Lung (tissue), 12 donors: ENCODE measurements around the gene PCED1A. TPM values are rescaled to one million over a fixed set of nuclear protein-coding genes. Genes with fewer than 3 reads are reported as not detected.
A peak's percentile ranks its signal among the peaks of the same experiment; 100 is the strongest.

Experiments
- ATAC-seq: fragments of 200-7000 bp; cut with Tn5 transposase; one replicate; pipeline ENCODE4 v1.9.1; 2020; ENCODE audit warnings: moderate number of reproducible peaks; ENCODE audit not compliant: insufficient read depth, low FRiP score
- DNase-seq, 3 donors: peaks; one replicate each; pipeline ENCODE4 v3.0.0-alpha.2; 2013 to 2017
- H3K27ac ChIP-seq, 2 donors: one replicate each; pipeline ENCODE4 v1.5.1; 2013; ENCODE audit warnings: mild to moderate bottlenecking in 2 of 2, moderate library complexity in 2 of 2, control low read depth in 1 of 2, inconsistent platforms in 1 of 2, low read depth in 1 of 2, low read length in 1 of 2
- H3K27me3 ChIP-seq, 3 donors: one replicate each; pipeline ENCODE4 v1.5.1; 2013; ENCODE audit warnings: low read length in 2 of 3; ENCODE audit not compliant: control insufficient read depth in 3 of 3, insufficient read depth in 3 of 3
- H3K36me3 ChIP-seq, 4 donors: one replicate each; pipeline ENCODE4 v1.5.1; 2013; ENCODE audit warnings: low read length in 4 of 4, mild to moderate bottlenecking in 1 of 4, moderate library complexity in 1 of 4; ENCODE audit not compliant: control insufficient read depth in 4 of 4, insufficient read depth in 4 of 4
- H3K4me1 ChIP-seq, 5 donors: one replicate each; pipeline ENCODE4 v1.5.1; 2013; ENCODE audit warnings: low read length in 5 of 5, mild to moderate bottlenecking in 2 of 5, moderate library complexity in 1 of 5; ENCODE audit not compliant: control insufficient read depth in 5 of 5, insufficient read depth in 5 of 5
- H3K4me3 ChIP-seq: one replicate; pipeline ENCODE4 v1.5.1; 2013; ENCODE audit warnings: mild to moderate bottlenecking, control low read depth, moderate library complexity
- H3K9ac ChIP-seq, 2 donors: one replicate each; pipeline ENCODE4 v1.5.1; 2013; ENCODE audit warnings: low read length in 2 of 2, control low read depth in 1 of 2; ENCODE audit not compliant: insufficient read depth in 1 of 2
- H3K9me3 ChIP-seq, 4 donors: one replicate each; pipeline ENCODE4 v1.5.1; 2013; ENCODE audit warnings: low read length in 3 of 4, mild to moderate bottlenecking in 1 of 4, moderate library complexity in 1 of 4; ENCODE audit not compliant: control insufficient read depth in 4 of 4, insufficient read depth in 3 of 4
- WGBS, 2 donors: extraction: QIAGEN DNeasy Blood & Tissue Kit; methylation state at CpG; one replicate each; pipeline ENCODE4 v1.1.7; 2013; 5-methylcytosine and 5-hydroxymethylcytosine counted together
- polyA plus RNA-seq, 2 donors: library from polyadenylated mRNA; stranded (reverse); fragments of 200-250 nt; gene quantifications; one replicate each; pipeline ENCODE4 v1.2.1, GENCODE V29; 2013
- total RNA-seq, 2 donors: library from RNA; depleted of rRNA in 1 of 2; stranded (reverse); fragments of >200 nt in 1 of 2; gene quantifications; one replicate each; pipeline ENCODE4 v1.2.1, GENCODE V29; 2014 to 2021
- TF ChIP-seq, protein P1 (sequence below): IDR thresholded peaks from 2 replicates; pipeline ENCODE4 v1.5.1; 2012; ENCODE audit warnings: mild to moderate bottlenecking; ENCODE audit errors: control extremely low read depth, extremely low read depth
- donor health status: control.
- donor health status: control.
- donor health status: Bipolar disorder and iron deficiency.
- donor health status: healthy.
- donor health status: DM: yes; HTN: yes; CAD: no.

Gene PCED1A
- total and polyA plus RNA-seq, 4 donors, result 26.2 to 40.4 (median 35.1) TPM

DNA sequence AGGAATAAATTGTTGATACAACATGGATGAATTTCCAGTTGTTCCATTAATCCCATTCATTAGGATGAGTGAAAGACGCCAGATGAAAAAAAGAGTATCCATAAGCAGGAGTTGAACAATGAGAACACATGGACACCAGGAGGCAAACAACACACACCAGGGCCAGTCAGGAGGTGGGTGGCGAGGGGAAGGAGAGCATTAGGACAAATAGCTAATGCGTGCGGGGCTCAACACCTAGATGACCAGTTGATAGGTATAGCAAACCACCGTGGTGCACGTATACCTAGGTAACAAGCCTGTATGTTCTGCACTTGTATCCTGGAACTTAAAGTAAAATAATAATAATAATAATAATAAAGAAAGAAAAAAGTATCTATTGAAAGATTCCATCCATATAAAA lies 11.1 kb downstream of the PCED1A start:
- DNase-seq, result no peak
- Histone ChIP-seq H3K27ac (no peak overlapping the region), H3K36me3 (no peaks in the 10 kb centered on the region), H3K27me3 (peaks cover 0 to 20% (median 9%) of the 10 kb centered on the region in 3 donors), H3K9ac (no peak overlapping the region), H3K4me1 (no peaks in the 10 kb centered on the region), H3K4me3 (no peak overlapping the region), H3K9me3 (no peaks in the 10 kb centered on the region)
- 76 to 85% methylated on average over 6 of the region's 6 CpGs for WGBS, 2 donors
- TF ChIP-seq, protein P1, sequence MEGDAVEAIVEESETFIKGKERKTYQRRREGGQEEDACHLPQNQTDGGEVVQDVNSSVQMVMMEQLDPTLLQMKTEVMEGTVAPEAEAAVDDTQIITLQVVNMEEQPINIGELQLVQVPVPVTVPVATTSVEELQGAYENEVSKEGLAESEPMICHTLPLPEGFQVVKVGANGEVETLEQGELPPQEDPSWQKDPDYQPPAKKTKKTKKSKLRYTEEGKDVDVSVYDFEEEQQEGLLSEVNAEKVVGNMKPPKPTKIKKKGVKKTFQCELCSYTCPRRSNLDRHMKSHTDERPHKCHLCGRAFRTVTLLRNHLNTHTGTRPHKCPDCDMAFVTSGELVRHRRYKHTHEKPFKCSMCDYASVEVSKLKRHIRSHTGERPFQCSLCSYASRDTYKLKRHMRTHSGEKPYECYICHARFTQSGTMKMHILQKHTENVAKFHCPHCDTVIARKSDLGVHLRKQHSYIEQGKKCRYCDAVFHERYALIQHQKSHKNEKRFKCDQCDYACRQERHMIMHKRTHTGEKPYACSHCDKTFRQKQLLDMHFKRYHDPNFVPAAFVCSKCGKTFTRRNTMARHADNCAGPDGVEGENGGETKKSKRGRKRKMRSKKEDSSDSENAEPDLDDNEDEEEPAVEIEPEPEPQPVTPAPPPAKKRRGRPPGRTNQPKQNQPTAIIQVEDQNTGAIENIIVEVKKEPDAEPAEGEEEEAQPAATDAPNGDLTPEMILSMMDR, result no peak
- ATAC-seq, result no peak

DNA sequence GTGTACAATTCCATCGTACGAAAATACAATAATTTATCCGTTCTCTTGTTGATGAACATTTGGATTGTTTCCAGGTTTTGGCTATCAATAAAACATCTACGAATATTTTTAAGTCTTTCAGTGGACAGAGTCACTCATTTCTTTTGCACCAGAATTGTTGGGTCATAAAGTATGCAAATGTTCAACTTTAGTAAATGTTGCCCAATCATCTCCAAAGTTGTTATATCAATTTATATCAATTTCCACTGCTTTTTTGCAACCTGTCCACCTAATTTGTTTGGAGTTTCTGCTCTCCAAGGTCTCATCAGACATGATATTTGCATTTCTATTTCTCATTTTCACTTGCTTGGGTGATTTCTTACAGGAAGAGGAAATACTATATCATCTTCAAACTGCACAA lies 13.8 kb downstream of the PCED1A start:
- Histone ChIP-seq H3K27ac (no peak overlapping the region), H3K9me3 (no peaks in the 10 kb centered on the region), H3K27me3 (peaks cover 0 to 25% (median 16%) of the 10 kb centered on the region in 3 donors), H3K9ac (no peak overlapping the region), H3K36me3 (no peaks in the 10 kb centered on the region), H3K4me3 (no peak overlapping the region), H3K4me1 (no peaks in the 10 kb centered on the region)
- ATAC-seq (no peak), DNase-seq (no peak)
- 81 to 92% methylated on average over 4 of the region's 4 CpGs for WGBS, 2 donors
- TF ChIP-seq, protein P1, result no peak

DNA sequence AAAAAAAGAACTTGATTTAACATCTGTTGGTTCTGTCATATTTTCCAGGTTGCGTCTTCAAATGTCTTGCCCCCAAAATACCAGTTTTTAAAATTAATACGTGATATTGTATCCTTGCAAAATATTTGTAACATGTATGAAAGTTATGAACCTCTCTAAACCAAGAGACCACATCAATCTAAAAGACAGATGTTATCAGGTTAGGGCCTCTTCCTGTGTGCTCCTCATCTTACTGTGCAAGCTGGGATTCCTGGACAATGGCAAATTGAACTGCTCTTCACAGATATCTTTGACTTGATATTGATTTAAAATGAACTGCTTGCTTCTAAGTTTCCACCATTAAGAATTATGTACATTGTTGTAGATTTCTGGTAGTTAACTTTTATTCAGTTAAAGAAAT lies 14.7 kb downstream of the PCED1A start:
- Histone ChIP-seq H3K27ac (no peak overlapping the region), H3K27me3 (peaks cover 0 to 27% (median 21%) of the 10 kb centered on the region in 3 donors), H3K4me1 (peaks cover 0 to 2% (median 0%) of the 10 kb centered on the region in 5 donors), H3K4me3 (no peak overlapping the region), H3K9me3 (no peaks in the 10 kb centered on the region), H3K36me3 (no peaks in the 10 kb centered on the region), H3K9ac (no peak overlapping the region)
- TF ChIP-seq, protein P1, result no peak
- WGBS, 2 donors, result 87 to 92% methylated on average over 2 of the region's 2 CpGs
- ATAC-seq, result no peak
- DNase-seq, result no peak

DNA sequence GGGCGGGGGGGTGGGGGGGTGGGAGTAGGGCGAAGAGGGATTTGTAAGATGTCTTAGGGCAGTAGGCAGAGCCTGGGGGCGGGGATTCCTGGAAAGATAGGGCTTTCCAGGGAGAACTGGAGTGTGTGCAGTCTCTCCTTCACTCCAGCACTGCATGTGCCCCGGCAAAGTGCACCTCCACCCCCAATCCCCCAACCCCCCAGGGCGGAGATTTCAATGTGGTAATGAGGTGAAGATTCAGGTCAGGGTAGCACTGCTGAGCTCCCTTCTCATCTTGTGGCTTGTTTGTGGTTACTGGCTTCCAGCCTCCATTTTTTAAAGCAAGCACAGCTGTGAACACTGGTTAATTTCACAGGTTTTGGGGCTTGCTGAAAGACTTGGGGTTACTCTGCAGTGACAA lies 18.4 kb downstream of the PCED1A start:
- ATAC-seq, result no peak
- H3K36me3 ChIP-seq, result no peaks in the 10 kb centered on the region
- DNase-seq, result peak in 1 of 3 donors; percentile 8
- H3K4me3 ChIP-seq, result no peak overlapping the region
- no peak overlapping the region for H3K27ac ChIP-seq
- no peak overlapping the region for H3K9ac ChIP-seq
- WGBS, 2 donors, result 31 to 41% methylated on average over 5 of the region's 5 CpGs
- peaks cover 0 to 1% (median 0%) of the 10 kb centered on the region in 4 donors for H3K9me3 ChIP-seq
- H3K4me1 ChIP-seq, result peaks cover 0 to 16% (median 3%) of the 10 kb centered on the region in 5 donors
- TF ChIP-seq, protein P1, result no peak
- peaks cover 0 to 24% (median 22%) of the 10 kb centered on the region in 3 donors for H3K27me3 ChIP-seq
